ENCODE results near the gene ADGRL3. TPM values are rescaled to one million over a fixed set of nuclear protein-coding genes. Genes with fewer than 3 reads are reported as not detected.

The ADGRL3 gene
- total RNA-seq, 1 donor from 2014 or later, result not detected

- no peak overlapping the region for H3K27ac Mint-ChIP-seq
- POLR2A ChIA-PET, result no interaction called here
These were observed 227.8 kb downstream of the ADGRL3 start for GRCh38 chr4:61427818-61428495.

GRCh38 chr4:61428950-61429349, 228.8 kb downstream of the ADGRL3 start:
- H3K4me1 Mint-ChIP-seq, result no peaks in the 10 kb centered on the region
- DNase-seq, result no peak
- no peak for ATAC-seq (ENCODE audit: low read depth)
- CTCF ChIA-PET, result no interaction called here
- TF ChIP-seq CTCF (IDR thresholded peaks at IDR 0.05), result no peak
- no peaks in the 10 kb centered on the region for H3K9me3 Mint-ChIP-seq
- H3K4me3 Mint-ChIP-seq, result no peak overlapping the region
- no peaks in the 10 kb centered on the region for H3K36me3 Mint-ChIP-seq (ENCODE audit: low read depth)
- H3K27ac Mint-ChIP-seq, result no peak overlapping the region
- POLR2A ChIA-PET, result no interaction called here
- no peaks in the 10 kb centered on the region for H3K27me3 Mint-ChIP-seq
- intact Hi-C loops (cut with micrococcal nuclease), result no loop called here

More at GRCh38 chr4:61427818-61428495, 227.8 kb downstream of the ADGRL3 start:
- H3K9me3 Mint-ChIP-seq, result peaks cover 6% of the 10 kb centered on the region
- H3K36me3 Mint-ChIP-seq (ENCODE audit: low read depth), result no peaks in the 10 kb centered on the region
- no peaks in the 10 kb centered on the region for H3K27me3 Mint-ChIP-seq
- TF ChIP-seq CTCF (IDR thresholded peaks at IDR 0.05), result no peak
- CTCF ChIA-PET, result no interaction called here
- ATAC-seq (ENCODE audit: low read depth) (no peak), DNase-seq (no peak)
- no peak overlapping the region for H3K4me3 Mint-ChIP-seq
- no peaks in the 10 kb centered on the region for H3K4me1 Mint-ChIP-seq
- intact Hi-C loops (cut with micrococcal nuclease), result no loop called here

- ChIA-PET POLR2A (no interaction called here), CTCF (no interaction called here)
- H3K27me3 Mint-ChIP-seq, result no peaks in the 10 kb centered on the region
- no peaks in the 10 kb centered on the region for H3K36me3 Mint-ChIP-seq (ENCODE audit: low read depth)
- intact Hi-C loops (cut with micrococcal nuclease), result no loop called here
- H3K9me3 Mint-ChIP-seq, result no peaks in the 10 kb centered on the region
- ATAC-seq (ENCODE audit: low read depth) (no peak), DNase-seq (no peak)
- no peaks in the 10 kb centered on the region for H3K4me1 Mint-ChIP-seq
- no peak overlapping the region for H3K4me3 Mint-ChIP-seq
- TF ChIP-seq CTCF (IDR thresholded peaks at IDR 0.05), result no peak
- H3K27ac Mint-ChIP-seq, result no peak overlapping the region
These were observed 231.0 kb downstream of the ADGRL3 start for GRCh38 chr4:61431131-61431530.

GRCh38 chr4:61437923-61438322, 237.8 kb downstream of the ADGRL3 start:
- no peak for ATAC-seq (ENCODE audit: low read depth)
- no peak for TF ChIP-seq CTCF (IDR thresholded peaks at IDR 0.05)
- H3K36me3 Mint-ChIP-seq (ENCODE audit: low read depth), result no peaks in the 10 kb centered on the region
- DNase-seq, result no peak
- no peaks in the 10 kb centered on the region for H3K4me1 Mint-ChIP-seq
- intact Hi-C loops (cut with micrococcal nuclease), result no loop called here
- H3K9me3 Mint-ChIP-seq, result peaks cover 4% of the 10 kb centered on the region
- POLR2A ChIA-PET, result no interaction called here
- CTCF ChIA-PET, result no interaction called here
- no peaks in the 10 kb centered on the region for H3K27me3 Mint-ChIP-seq
- no peak overlapping the region for H3K27ac Mint-ChIP-seq
- no peak overlapping the region for H3K4me3 Mint-ChIP-seq

GRCh38 chr4:61440321-61440720, 240.2 kb downstream of the ADGRL3 start:
- no peaks in the 10 kb centered on the region for H3K27me3 Mint-ChIP-seq
- POLR2A ChIA-PET, result no interaction called here
- no peak for TF ChIP-seq CTCF (IDR thresholded peaks at IDR 0.05)
- no peaks in the 10 kb centered on the region for H3K36me3 Mint-ChIP-seq (ENCODE audit: low read depth)
- intact Hi-C loops (cut with micrococcal nuclease), result no loop called here
- H3K9me3 Mint-ChIP-seq, result peaks cover 6% of the 10 kb centered on the region
- no peak overlapping the region for H3K27ac Mint-ChIP-seq
- CTCF ChIA-PET, result no interaction called here
- H3K4me1 Mint-ChIP-seq, result no peaks in the 10 kb centered on the region
- no peak overlapping the region for H3K4me3 Mint-ChIP-seq
- DNase-seq, result no peak
- no peak for ATAC-seq (ENCODE audit: low read depth)
